HG02798 (cell line): Measurements from ENCODE around the gene AGR2.

ENCODE experiments used
- ATAC-seq: cut with Tn5 transposase; IDR thresholded peaks from one replicate; pipeline ENCODE4 v1.9.1; 2021; ENCODE audit warnings: mild to moderate bottlenecking; ENCODE audit not compliant: unreplicated experiment, poor library complexity

The AGR2 gene

DNA sequence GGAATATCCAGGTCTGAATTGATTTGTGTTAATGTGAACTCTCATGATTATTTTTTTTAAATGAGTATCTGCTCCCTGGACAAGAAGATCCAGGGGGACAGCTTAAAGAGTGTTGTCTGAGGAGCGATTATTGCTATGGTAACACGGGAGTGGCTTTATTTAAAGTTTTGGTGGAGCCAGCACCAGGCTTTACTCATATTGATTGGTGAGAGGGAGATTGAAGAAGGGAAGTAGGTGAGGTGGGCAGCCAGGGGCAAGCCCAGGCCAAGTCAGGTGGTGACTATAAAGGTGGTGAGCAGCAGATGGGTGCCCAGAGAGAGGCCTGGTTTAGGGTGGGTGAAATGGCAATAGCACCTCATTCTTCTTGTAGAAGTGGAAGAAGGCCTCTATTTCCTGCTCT lies 10.2 kb upstream of the AGR2 start:
- no peak for ATAC-seq

DNA sequence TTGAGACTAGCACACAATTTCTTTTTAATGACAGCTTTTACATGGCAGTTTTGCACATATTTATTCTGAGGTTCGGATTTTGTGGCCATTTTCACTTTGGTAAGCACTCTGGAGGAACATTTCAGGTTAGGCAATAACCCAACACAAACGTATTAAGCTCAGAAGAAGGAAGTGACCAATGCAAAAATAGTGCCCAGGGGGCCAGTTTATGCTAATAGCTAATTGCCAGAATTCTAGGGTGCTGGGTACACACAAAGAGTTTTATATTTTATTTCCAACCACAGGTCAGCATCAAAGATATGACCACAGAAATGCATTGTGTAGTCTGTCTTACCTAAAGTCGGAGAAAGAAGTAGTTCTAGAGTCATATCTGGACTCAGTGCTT lies 8.4 kb upstream of the AGR2 start:
- ATAC-seq: no peak

DNA sequence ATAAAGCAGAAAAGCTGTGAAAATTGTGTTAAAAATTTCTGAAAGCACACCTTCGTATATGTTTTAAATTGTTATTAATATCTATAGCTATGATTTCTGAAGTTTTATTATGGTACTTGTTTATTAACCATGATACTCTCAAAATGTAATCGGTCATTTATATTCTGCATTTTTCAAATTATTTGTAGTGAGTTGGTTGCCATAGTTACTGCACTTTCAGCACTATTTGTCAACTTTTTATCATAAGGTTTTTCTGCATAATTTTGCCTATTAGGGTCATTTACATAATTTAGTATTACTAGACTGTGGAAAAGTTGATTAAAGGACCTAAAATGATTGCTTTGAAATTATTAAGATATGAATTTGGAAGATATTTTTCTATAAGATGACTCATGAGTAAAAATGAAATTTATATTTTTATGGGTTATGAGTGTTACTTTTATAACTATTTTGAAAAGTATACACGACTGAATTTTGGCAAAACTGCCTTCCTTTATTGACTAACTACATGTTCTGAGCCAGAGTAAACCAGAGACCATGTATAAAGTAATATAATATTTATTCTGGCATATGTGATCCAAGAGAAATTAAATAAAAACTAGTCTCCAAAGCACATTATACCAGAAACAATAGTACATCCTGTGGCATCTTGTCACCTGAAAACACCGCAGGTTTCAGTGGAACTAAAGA lies 7.9 kb upstream of the AGR2 start:
- no peak for ATAC-seq

DNA sequence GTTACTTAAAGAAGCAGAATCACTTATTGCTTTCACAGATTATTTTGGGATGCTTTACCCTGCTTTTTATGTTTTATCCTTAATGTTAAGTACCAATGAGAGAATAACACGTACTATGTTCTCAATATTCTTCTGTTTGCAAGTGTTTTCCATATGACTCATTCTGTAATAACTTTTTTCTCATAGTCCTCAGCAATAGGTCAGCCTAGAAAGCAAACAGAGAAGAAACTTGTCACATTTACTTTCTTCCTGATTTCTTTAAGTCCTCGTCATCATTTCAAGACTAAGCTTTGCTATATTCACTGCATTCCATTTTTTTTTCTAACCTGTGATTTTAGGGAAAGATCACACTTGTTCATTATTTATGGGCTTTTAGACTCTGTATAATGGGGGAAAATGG lies 6.8 kb upstream of the AGR2 start:
- no peak for ATAC-seq

DNA sequence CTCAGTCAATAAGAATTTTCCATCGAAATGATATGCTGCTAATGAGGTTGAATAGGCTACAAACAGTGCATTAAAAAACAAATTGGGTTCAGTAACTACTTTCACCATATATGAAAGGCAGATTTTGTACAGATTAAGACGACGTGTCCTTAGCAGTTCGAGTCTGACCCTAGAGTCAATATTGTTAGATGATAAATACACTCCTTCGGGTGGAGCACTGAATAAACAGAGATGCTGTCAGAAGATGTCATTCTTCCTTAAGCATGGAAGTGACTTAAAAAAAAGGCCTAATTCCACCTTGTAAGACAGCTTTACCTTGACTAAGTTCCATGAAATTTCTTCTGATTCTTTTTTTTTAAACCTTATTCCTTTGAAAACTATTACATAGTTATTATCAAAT lies 5.8 kb upstream of the AGR2 start:
- no peak for ATAC-seq

DNA sequence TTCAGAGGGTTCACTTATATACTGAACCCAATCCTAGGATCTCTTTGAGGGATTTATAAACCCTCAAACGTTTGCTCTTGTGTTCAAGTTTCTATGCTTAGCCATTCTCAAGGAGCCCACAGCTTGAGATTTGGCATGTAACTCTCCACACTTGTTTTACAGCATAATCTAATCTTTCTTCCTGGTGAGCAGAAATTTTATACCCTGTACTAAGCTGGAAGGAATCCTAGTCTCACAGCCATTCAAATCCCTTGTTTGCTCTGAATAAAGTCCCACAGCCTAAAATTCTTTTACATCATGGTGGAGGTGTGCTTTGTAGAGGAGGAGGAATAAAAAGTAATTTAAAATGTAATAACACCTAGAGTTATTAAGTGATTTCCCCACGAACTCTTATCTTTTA lies 5.3 kb upstream of the AGR2 start:
- no peak for ATAC-seq

DNA sequence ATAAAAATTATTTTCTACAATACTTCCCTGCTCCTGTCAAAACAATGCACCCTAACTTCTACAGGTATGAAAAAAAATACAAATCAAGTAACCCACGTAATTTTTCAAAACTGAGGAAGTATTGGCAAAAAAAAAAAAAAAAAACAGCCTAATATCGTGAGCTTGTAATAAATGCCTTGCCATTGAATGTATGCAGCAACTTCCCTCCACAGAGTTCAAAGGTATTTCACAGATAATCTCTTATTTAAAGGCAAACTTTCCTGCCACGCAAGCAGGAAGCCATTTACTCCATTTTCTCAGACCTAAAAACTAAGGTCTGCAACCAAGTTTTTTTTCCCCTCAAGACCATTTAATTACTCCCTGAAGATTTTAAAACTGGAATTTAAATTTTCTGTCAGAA lies 642 bp upstream of the AGR2 start:
- ATAC-seq: no peak

DNA sequence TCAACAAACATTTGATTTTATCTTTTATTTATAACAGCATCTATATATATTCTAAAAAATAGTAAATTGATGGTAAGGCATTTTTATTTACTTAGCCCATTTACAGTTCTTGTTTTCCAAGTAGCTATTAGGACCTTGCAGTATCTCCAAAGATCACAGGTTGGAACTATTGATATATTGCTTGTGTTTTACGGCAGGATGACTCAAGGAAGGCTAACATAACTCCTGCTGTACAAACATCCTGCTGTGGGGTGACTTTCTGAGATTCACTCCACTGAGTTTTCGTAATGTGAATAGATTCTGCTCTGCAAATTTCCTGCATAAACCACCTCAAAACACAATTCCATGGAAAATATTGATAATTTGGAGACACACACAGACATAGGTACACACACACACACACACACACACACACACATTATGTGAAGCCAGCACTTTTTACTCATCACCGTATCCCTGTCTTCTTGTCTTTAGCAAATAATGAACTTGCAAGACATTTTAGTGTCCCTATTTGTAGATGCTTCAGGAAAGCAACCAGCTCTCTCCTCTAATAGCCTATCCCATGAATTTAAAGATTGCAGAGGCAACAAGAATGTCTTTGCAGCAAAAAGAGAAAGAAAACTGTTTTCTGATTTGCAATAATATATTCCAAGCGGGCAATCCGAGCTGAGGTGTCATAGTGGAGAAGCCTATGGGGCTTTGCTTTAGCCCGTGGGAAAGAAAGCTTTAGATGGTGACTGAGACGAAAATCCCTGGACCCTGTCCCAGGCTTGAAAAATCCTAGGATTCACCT lies 722 bp downstream of the AGR2 start:
- ATAC-seq: no peak

DNA sequence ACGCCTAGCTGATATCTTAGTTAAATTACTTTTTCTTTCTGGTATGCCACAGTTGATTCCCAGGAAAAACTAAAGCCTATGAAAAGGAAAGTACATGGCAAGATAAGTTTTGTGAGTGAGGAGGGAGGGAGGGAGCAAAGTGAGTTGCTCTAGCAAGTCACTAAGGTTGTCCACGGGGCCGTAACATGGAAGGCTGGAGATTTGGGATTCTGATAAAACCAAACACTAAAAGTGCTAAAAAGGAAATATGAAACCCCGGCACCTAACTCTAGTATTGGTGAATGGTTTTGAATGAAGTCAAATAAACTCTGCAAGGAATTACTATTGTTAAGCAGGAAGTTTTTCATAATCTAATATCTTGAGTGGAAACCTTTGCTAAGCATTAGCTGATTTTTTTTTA lies 1.7 kb downstream of the AGR2 start:
- ATAC-seq: no peak

DNA sequence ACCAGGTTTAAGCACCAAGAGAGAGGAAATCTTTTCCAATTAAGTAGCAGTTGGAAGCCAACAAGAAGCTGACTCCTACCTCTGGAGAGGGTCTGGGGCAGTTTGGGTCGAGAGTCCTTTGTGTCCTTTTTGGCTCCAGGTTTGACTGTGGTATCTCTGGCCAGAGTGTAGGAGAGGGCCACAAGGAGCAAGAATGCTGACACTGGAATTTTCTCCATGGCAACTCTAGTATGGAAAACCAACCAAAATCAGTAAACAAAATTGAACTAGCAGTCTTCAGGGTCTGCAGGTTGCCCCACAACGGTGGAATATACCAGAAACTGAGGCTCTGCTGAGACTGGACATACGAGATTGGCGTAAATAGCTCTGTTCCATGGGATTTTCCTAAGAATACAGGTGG lies 3.2 kb downstream of the AGR2 start:
- no peak for ATAC-seq

DNA sequence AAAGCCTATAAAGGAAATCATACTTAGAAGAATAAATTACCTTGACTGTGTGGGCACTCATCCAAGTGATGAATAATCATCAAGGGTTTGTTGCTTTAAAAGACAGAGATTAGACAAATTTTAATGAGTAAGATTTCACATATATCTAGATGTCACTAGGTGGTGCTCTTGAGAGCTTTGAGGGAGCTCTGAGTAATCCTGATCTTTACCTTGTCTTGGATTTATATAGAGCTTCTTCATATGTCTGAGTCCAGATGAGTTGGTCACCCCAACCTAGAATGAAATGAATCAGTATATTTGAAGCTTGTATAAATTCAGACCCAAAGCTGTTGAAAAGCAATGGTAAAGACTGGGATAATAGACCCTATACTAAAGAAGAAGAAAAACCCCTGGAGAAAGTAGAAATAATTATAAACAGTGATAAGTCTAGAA lies 3.7 kb downstream of the AGR2 start:
- ATAC-seq: peak; percentile 70

DNA sequence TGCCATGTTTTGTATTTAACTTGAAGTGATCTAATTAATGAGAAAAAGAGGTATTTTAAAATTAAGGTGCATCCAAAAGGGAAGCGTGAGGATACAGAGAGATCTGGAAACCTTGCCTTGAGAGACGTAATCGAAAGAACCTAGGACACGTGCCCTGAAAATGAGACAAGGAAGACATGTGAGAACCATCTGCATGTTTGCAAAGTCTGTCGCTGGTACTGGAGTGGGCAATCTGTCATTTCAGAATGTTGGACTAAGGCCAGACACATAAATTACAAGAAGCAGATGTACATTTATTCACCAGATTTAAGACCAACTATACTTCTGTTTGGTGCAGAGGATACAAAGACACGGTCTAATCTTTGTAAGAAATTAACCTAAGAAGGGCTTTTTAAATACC lies 9.2 kb downstream of the AGR2 start:
- no peak for ATAC-seq

DNA sequence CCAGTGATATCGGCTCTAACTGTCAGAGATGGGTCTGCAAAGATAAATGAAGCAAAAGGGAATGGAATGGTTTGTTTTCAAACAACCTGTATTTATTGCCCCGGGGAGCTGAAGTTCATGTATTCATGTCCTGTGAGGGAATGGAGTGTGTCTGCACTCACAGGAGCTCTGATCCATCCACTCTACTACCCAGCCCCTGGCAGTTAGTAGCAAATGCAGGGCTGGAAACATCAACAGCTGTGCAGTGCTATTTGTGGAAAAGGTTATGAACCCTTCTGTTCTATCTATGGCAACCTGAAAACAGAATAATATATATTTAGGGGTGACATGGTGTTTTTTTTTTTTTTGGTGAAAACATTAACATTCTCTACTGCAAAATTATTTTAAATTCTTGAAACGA lies 9.8 kb downstream of the AGR2 start:
- ATAC-seq: no peak

DNA sequence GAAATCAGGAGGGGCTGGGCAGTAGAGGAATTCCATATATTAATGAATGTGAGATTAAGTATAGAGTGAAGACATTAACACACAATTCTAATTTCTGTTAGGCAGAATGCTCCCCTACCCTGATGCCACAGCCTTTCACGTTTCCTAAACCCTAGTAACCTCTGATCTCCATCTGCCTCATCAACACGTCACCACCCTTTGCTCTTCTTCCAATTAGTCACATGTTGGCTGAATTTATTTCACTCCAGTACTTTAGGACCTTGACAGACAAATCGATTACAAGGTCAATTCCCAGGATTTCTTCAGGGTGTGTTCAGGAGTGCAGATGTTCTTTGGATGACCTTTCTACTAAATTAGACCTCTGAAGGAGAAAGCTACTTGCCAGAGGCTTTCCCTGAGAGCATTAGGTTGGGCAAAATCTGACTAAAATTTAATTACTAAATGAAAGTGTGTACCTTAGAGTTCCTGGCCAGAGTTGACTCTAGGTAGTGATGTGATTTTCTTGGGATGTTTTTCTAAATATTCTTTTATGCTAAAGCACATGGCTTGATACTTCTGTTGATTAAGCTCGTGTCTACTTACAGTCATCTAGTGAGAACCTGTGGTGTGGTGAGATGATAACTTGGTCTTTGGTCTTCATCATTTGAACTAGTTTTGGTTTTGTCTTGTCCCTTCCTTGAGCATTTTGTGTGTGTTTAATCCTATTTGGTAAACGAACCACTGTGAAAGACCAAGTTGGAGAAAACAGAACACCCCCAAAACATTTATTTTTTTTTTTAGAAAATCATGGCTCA lies 12.7 kb downstream of the AGR2 start:
- no peak for ATAC-seq

DNA sequence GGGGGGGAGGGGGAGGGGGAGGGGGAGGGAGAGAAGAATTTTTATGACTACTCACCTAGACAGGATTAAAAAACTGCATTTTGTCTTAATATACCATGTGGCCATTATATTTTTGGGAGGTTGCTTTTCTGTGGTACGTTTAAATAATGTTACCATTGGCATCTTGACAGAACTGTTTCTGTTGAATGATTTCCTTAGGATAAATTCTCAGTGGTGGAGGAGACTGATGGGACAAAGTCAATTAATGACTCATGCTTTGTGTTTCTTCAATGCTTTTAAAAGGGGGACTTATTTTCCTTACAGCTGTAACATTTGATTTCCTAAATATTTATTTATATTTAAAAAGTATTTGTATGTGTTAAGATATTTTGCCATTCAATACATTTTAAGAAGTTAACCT lies 13.7 kb downstream of the AGR2 start:
- no peak for ATAC-seq

DNA sequence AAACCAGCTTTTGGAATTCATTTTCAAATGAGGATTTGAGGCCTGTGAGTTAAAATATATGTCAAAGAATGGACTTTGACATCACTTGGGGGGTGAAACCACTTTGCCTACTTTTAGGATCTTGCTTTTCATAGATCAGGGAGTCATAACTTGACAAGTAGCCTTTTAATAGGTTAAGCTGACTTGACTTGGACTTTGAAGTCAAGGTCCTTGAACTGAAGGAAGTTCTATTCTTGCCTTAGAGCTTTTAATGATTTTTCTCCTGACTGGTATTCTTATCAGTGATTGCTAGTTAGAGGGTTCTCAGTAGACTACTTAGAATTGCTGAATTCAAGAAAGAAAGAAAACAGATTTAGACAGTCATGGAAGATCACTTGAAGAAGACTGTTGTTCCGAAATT lies 17.7 kb downstream of the AGR2 start:
- no peak for ATAC-seq

DNA sequence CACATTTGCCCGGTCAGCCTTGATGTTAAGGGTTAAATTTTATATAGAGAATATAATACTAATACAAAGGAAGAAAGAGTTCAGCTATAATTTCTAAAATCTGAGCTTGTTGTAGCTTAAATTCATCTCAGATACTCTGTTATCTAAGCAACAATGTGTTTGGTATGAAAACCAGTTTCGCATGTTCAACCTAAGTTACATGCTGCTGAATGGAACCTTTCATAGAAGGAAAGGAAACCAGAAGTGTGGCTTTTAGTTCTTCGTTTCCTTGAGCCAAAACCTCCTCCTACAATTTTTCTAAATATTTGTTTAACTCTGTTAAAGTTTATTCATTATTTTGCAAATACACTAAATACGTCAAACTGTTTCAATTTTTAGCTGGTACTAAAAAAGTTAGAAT lies 18.5 kb downstream of the AGR2 start:
- no peak for ATAC-seq

DNA sequence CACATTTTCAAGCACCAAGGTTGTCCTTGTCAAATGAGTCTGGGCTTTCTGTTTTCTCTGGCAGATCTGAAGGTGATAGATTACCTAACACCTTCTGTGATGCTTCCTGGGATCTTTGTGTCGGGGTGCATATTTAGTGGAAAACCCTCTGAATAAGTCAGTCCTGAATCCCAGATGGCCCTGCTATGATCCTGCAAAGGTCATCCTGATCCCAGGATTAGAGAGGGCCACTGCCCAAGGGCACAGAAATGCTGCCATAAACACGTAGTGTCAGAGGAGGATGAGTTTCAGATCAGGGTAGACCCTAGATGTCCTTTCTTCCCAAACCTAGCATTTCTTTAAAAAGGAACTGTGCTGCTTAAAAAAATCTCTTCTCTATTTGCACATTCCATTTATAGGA lies 19.0 kb downstream of the AGR2 start:
- ATAC-seq: no peak

DNA sequence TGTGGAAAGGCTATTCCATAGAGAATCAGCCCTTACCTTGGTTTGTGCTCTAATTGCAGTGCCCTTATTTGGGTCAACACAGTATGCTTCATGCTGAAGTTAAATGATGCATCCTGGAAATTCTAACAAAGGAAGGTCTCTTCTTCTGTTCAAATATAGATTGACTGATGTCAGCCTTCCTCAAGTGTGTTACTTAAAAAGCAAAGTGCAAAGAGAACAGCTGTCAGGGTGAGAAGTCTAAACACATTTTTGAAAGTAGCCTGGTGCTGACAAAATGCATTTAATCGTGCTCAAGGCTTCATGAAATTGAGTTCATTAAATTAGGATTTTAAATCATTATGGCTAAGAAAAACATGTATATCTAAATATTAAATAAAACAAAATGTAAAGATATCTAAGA lies 19.5 kb downstream of the AGR2 start:
- no peak for ATAC-seq

DNA sequence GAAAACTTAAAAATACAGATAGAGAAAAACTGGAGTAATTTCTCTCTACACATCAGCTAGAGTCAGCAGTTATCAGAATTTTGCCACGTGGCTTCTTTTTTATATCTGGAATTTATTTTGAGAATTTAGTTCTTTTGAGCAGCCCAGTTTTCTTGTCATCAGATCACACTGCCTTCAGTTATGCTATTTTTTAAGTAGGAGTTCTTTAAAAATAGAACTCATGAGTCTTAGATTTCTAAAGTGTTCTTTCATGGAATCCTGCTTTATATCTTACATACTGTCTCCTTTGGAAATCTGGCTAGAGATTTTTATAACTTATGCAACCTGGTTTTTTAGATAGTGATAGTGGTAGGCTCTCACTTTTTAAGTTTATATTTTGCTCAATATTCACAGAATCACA lies 24.2 kb downstream of the AGR2 start:
- ATAC-seq: no peak

DNA sequence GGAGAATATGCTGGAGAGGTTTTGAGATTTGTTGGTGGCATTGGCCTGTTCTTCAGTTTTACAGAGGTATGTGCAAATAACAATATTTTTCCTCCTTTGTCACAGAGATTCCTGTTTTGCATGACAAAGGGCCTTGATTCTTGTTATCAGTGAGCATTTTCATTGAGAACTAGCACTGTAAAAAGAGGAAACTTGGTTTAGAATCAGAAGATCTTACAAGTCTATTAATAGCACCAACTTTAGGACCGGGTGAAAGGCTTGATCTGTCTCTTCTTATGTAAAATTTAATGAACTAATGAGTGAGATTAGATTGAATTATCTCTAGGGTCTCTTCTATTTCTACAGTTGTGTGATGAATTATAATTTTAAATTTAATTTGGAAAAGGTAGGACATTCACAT lies 25.7 kb downstream of the AGR2 start:
- ATAC-seq: no peak
